NCI-H774 (cell line): Measurements from ENCODE around the gene ZBTB20.

ENCODE experiments used
- DNase-seq: peaks from one replicate; lab custom pipeline; 2025; lab: John Stamatoyannopoulos, UW

ZBTB20 gene

DNA sequence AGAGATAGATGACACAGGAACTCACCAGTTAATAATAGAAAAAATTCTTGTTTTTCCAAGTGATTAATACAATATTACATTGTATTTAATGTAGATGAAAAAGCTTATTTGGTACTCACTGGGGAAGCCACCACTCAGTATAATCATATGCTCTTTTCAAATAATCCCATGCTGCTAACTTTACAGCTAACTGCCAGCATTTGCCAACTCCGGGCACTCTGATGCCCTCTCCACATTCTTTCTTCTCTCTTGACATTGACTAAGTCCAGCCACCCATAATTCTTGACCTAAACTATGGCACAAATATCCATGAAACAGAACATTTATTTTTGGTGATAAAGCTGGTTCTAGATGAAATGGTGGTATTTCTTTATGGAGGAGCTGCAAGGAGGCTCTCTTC is 384.9 kb downstream of the ZBTB20 start:
- DNase-seq, result no peak

GRCh38 chr3:114760679-114761078 is 386.4 kb downstream of the ZBTB20 start:
- DNase-seq, result no peak

DNA sequence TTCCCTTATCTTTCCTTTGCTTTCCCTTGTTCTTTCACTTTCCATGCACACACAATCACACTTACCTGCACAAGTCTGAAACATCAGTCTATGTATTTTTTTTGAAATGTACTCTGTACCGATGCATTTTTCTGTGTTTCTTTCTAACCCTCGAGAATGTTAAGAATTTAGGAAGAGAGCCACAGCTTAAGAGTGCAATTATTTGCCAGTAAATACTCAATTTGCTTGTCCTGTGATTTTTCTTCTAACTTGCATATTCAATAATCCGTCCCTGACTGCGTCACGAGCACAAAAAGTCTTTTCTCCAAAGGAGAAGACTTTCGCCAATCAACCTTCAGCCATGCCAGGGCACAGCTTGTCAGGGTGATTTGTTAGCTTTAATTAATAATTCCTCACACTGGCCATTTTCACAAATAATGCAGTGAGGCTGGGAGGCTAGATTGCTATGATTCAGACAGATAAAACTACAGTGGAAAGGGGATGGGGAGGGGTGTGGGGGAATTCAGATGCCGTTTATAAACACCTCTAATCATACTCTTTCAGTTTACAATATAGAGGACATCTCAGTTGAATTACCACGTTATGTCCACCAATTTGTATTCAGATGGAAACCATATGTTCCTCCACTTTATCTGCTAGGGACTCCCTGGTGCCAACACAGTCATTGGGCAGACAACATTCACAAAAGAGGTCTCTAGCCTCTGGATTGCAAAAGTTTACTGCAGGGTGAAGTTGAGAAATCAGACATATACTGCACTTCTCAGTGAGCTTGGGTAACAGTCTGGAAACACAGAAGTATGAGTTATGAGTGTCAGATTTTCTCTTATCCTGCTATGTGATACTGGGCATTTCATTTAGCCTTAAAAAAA is 388.0 kb downstream of the ZBTB20 start:
- no peak for DNase-seq

GRCh38 chr3:114756506-114757279 is 390.4 kb downstream of the ZBTB20 start:
- no peak for DNase-seq

DNA sequence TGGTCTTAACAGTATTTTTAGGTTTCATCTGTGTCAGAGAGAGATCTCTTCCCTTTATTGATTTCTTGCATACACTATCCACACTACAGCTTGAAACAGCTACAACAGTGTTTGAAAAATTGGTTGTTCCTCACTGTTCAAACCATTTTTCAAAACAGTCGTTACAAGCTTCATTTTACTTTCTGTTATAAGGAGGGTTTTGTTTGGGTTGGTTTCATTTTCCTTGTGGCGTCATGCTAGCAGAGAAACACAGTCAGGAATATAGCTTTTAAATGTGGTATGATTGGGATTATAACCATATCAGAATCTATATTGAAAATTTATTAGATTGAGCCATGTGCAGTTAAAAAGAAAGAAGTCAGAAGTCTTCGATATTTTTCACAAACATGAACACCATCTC is 400.6 kb downstream of the ZBTB20 start:
- DNase-seq, result no peak

DNA sequence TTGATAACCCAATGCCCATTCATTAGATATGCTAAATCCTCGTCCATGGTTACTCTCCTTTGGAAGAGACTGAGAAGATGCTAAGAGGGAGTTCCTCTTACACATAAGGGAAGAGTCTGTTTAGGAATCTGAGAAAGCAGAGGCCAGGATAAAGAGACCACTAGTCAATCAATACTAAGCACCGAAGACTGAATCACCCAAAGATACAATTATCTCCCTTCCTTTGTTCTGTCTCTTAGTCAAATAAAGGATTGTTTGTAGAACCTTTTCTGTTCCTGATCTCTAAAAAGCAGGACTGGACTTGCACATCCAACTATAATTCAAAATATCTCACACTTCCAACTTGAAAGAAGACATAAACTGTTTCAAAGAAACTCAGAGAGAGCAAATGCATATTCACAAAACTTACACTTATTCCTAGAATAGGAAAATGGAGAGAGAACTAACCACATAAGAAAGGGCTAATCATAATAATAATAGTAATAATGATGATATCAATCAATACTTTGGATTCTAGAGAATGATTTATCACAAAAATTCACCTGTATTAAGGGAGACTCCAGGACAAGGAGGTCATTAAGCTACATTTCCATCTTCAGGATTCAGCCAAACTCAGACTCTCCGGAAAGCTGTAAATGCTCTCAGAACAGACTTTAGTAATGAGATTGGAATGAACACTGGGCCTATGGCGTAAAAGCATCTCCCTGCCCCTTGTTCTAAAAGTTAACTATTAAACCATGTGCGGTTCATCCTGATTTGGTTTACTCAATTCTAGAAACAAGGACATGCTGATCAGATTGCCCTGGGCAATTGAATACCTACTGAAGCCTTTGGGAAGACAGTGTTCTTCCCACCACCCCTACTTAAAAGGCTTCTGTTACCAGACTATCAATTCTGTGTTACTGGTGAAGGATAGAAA is 401.5 kb downstream of the ZBTB20 start:
- DNase-seq, result no peak

DNA sequence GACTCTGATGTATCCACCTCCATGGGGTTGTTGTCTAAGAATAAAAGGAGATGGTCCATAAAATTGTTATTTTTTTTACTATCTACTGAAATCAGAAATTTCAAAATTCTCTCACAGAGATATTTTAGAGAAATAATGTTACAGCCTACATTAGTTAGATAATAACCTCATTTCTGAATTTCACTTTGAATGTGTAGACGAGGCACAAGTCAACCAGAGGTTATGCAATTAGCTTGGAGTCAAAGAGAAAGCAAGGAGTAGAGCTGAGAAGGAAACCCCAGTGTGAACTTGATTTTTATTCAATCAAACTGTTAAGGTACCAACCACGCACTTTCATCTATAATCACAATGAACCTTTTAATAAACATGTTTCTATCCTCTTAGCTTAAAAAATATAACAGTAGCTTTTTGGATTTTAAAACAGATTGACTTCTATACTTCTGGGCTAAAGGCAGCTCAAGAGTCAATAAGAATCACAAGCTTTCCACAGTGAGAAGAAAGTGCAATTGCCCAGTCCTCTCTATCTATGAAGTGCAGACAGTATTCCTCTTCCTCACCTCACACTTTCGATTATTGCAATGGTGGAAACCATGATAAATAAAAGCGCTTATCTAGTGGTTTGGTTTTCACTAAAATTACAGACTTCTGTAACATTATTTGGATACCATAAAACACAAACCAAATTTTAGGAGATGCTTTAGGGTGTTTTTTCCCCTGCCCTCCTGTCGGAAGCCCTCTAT is 403.2 kb downstream of the ZBTB20 start:
- no peak for DNase-seq

DNA sequence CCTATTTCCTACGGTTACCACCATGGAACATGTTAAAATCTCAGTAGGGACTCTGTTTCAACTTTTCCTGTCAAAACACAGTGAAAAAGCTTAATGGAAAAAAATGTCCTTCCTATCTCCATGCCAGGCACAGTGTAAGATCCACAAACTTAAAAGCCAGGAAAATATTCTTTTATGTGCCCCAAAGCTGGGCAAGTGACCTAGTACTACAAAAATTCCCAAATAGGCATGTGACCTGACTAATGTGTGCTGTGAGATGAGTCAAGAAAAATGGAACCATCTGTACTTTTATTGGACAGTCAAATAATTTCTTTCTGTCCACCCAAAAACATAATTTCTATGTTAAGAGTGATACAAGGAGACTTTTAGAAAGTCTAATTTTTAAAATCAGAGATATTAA is 406.0 kb downstream of the ZBTB20 start:
- no peak for DNase-seq

DNA sequence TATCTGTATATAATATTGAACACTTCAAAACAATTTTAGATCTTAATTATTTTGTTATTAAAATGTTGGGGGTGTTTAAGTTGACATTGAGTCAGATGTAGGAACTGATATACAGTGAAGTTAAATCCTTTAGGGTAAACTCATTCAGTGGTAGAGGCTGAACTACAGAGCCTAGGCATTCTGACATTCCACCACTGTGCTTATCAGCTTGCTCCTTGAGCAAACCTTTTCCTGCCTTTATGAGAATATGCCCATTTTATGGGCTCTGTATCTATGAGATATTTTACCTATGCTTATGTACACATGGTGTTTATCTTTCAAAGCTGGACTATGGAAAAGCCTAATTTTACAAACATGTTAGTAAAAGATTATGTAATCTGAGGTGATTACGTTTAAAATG is 407.5 kb downstream of the ZBTB20 start:
- DNase-seq, result no peak

DNA sequence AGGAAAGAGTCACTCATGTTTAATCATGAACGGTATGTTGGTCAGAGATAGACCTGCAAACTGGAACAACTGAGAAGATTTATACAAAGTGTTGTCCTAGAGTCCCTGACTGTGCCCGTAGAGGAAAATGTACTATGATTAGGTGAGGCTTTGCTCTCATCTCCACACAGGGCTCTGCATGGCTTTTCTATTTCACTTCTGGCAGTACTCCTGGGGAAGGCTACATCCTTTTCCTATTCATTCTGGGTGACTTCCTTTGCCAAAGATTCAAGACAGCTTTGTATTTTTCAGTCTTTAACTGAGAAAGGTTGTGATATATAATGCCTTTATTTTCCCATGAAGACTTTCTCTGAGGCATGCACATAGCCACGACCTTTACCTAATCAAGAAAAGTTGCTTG is 414.7 kb downstream of the ZBTB20 start:
- no peak for DNase-seq

GRCh38 chr3:114730397-114730796 is 416.7 kb downstream of the ZBTB20 start:
- DNase-seq, result no peak

- no peak for DNase-seq
These were observed 419.7 kb downstream of the ZBTB20 start for GRCh38 chr3:114727373-114727772.

DNA sequence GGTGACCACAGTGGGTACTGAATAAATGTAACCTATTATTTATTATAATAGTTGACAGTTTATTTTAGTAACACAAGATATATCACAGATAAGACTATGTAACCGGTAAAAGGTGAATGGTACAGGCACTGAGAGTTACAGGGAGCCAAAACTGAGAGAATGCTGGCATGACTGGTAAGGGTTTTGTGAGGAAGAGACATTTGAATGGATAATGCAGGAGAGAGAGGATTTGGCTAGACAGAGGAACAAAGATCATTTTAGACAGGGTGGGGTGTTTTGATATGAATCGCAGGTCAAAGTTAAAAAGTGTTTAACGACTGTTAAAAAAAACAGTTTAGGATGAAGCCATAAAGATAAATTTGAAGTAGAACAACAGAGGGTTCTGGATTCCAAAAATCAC is 421.1 kb downstream of the ZBTB20 start:
- DNase-seq, result no peak

GRCh38 chr3:114722530-114722929 is 424.6 kb downstream of the ZBTB20 start:
- no peak for DNase-seq

DNA sequence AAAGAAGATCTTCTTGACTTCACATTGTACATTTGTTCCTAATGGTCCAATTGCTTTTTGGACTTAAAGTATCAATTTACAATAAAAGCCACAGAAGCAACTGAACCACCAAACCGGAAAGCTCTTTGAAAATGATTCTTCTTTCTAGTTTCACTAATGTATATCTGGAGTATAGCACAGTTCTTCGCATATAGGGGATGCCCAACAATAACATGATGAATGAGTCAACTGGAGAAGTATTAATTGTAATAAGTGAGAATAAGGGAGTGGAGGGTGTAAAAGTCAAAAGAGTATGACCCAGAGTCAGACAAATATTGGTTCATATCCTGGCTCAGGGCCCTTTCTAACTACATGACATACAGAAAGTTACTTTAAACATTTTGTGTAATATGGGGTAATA is 425.2 kb downstream of the ZBTB20 start:
- no peak for DNase-seq

DNA sequence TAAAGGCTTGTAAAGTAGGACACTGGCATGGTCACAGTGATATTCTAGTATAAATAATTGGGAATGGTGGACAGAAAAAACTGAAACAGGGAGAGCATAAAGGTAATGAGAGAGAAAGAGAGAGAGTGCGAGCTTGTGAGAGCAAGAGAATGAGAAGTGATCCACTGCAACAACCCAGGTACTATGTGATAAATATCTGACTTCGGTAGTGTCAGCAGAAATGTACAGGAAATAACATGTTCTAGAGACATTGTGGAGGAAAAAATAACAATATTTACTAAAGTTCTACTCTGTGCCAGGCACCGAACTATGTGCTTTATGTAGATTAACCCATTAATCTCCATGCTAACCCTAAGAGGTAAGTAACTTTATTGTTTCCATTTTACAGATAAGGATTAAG is 425.9 kb downstream of the ZBTB20 start:
- DNase-seq, result no peak

GRCh38 chr3:114718898-114719210 is 428.2 kb downstream of the ZBTB20 start:
- DNase-seq, result no peak

GRCh38 chr3:114718071-114718897 is 428.8 kb downstream of the ZBTB20 start:
- no peak for DNase-seq

- no peak for DNase-seq
These were observed 430.2 kb downstream of the ZBTB20 start for GRCh38 chr3:114716916-114717315.

DNA sequence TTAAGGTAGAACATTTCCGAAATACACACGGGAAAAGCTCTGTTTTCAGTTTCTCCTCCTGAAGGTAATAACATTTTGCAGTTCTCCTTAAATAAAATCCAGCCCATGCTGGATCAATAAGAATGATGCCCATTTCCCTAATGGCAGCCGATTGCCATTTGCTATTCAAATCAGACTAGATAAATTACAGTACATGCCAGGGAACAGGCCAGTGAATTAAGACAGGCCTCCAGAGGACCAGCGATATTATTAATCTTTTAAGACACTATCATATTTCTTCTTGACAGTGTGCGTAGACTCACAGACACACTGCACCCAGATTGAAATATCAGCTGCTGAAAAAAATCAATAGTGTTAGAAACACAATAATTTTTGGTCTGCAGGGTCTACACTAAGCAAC is 431.0 kb downstream of the ZBTB20 start:
- no peak for DNase-seq

- no peak for DNase-seq
These were observed 432.1 kb downstream of the ZBTB20 start for GRCh38 chr3:114714957-114715460.
